ENCODE results near the gene KRTAP5-10. TPM values are rescaled to one million over a fixed set of nuclear protein-coding genes. Genes with fewer than 3 reads are reported as not detected.

Gene KRTAP5-10
- total RNA-seq, 1 experiment from 2014 or later: not detected

- H3K4me3 Mint-ChIP-seq: no peak overlapping the region
- H3K9me3 Mint-ChIP-seq: peaks cover 14% of the 10 kb centered on the region
- no peak overlapping the region for H3K27ac Mint-ChIP-seq
- DNase-seq (ENCODE audit: low spot score): no peak
- POLR2A ChIA-PET: interaction anchor here (0.9 kb wide), 1 partner anchor 17 kb away, joined by 4 read pairs; the partner anchor contains the start of gene KRTAP5-10
- peaks cover 9% of the 10 kb centered on the region for H3K36me3 Mint-ChIP-seq
- TF ChIP-seq ZNF396 (CRISPR knock-in tag; IDR thresholded peaks at IDR 0.05; ENCODE audit: borderline replicate concordance) (no peak), FOXP1 (CRISPR knock-in tag; IDR thresholded peaks at IDR 0.05; ENCODE audit: borderline replicate concordance) (no peak), FOXK1 (CRISPR knock-in tag; IDR thresholded peaks at IDR 0.05) (no peak), IRF2 (CRISPR knock-in tag; IDR thresholded peaks at IDR 0.05; ENCODE audit: borderline replicate concordance, low read depth) (no peak), TEAD1 (CRISPR knock-in tag; IDR thresholded peaks at IDR 0.05) (no peak), SMAD3 (CRISPR knock-in tag; IDR thresholded peaks at IDR 0.05; ENCODE audit: borderline replicate concordance) (no peak), NR2C2 (CRISPR knock-in tag; IDR thresholded peaks at IDR 0.05) (no peak), NFE2L1 (CRISPR knock-in tag; IDR thresholded peaks at IDR 0.05) (no peak), JAZF1 (CRISPR knock-in tag; IDR thresholded peaks at IDR 0.05) (no peak), ZNF263 (CRISPR knock-in tag; IDR thresholded peaks at IDR 0.05; ENCODE audit: low read depth) (no peak), USF1 (CRISPR knock-in tag; IDR thresholded peaks at IDR 0.05) (no peak), NFATC4 (CRISPR knock-in tag; IDR thresholded peaks at IDR 0.05) (no peak), ZNF425 (CRISPR knock-in tag; conservative IDR thresholded peaks at IDR 0.05) (no peak), EMX1 (CRISPR knock-in tag; IDR thresholded peaks at IDR 0.05) (no peak)
- TF ChIP-seq, protein P1, sequence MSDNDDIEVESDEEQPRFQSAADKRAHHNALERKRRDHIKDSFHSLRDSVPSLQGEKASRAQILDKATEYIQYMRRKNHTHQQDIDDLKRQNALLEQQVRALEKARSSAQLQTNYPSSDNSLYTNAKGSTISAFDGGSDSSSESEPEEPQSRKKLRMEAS (CRISPR knock-in tag; IDR thresholded peaks at IDR 0.05): no peak
- TF ChIP-seq, protein P2, sequence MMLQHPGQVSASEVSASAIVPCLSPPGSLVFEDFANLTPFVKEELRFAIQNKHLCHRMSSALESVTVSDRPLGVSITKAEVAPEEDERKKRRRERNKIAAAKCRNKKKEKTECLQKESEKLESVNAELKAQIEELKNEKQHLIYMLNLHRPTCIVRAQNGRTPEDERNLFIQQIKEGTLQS (CRISPR knock-in tag; conservative IDR thresholded peaks at IDR 0.05): no peak
- TF ChIP-seq, protein P3, sequence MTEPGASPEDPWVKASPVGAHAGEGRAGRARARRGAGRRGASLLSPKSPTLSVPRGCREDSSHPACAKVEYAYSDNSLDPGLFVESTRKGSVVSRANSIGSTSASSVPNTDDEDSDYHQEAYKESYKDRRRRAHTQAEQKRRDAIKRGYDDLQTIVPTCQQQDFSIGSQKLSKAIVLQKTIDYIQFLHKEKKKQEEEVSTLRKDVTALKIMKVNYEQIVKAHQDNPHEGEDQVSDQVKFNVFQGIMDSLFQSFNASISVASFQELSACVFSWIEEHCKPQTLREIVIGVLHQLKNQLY (CRISPR knock-in tag; IDR thresholded peaks at IDR 0.05): no peak
- TF ChIP-seq, protein P4, sequence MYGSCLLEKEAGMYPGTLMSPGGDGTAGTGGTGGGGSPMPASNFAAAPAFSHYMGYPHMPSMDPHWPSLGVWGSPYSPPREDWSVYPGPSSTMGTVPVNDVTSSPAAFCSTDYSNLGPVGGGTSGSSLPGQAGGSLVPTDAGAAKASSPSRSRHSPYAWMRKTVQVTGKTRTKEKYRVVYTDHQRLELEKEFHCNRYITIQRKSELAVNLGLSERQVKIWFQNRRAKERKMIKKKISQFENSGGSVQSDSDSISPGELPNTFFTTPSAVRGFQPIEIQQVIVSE (CRISPR knock-in tag; IDR thresholded peaks at IDR 0.05; ENCODE audit: borderline replicate concordance): no peak
- TF ChIP-seq, protein P5, sequence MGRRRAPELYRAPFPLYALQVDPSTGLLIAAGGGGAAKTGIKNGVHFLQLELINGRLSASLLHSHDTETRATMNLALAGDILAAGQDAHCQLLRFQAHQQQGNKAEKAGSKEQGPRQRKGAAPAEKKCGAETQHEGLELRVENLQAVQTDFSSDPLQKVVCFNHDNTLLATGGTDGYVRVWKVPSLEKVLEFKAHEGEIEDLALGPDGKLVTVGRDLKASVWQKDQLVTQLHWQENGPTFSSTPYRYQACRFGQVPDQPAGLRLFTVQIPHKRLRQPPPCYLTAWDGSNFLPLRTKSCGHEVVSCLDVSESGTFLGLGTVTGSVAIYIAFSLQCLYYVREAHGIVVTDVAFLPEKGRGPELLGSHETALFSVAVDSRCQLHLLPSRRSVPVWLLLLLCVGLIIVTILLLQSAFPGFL (CRISPR knock-in tag; IDR thresholded peaks at IDR 0.05; ENCODE audit: borderline replicate concordance): no peak
- H3K27me3 Mint-ChIP-seq (ENCODE audit: low read depth): peaks cover 20% of the 10 kb centered on the region
- peaks cover 23% of the 10 kb centered on the region for H3K4me1 Mint-ChIP-seq
- CTCF ChIA-PET: interaction anchor here (1.5 to 2.4 kb wide), 2 partner anchors 15 to 32 kb away, joined by 5 to 9 read pairs; no protein-coding TSS in a partner anchor
- no peak for ATAC-seq
Observed at GRCh38 chr11:71548716-71549151, 16.6 kb upstream of the KRTAP5-10 start.

DNA sequence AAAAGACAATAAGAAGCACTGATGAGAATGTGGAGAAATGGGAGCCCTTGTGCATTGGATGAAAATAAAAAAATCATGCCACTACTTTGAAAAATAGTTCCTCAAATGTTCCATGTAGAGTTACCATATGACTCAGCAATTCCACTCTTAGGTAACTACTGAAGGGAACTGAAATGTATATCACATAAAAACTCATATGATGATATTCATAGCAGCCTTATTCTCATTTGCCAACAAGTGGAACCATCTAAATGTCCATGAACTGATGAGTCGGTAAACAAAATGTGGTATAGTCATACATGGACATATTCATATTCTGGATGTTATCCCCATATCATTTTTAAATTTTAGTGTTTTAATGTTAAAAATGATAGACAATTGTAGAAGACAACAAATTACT lies 13.7 kb upstream of the KRTAP5-10 start:
- ChIA-PET CTCF (no interaction called here), POLR2A (no interaction called here)
- H3K36me3 Mint-ChIP-seq: peaks cover 4% of the 10 kb centered on the region
- H3K4me3 Mint-ChIP-seq: no peak overlapping the region
- no peak overlapping the region for H3K27ac Mint-ChIP-seq
- no peak for ATAC-seq
- H3K4me1 Mint-ChIP-seq: peaks cover 8% of the 10 kb centered on the region
- H3K9me3 Mint-ChIP-seq: peaks cover 8% of the 10 kb centered on the region
- H3K27me3 Mint-ChIP-seq (ENCODE audit: low read depth): peaks cover 16% of the 10 kb centered on the region
- DNase-seq (ENCODE audit: low spot score): no peak
- TF ChIP-seq, protein P6, sequence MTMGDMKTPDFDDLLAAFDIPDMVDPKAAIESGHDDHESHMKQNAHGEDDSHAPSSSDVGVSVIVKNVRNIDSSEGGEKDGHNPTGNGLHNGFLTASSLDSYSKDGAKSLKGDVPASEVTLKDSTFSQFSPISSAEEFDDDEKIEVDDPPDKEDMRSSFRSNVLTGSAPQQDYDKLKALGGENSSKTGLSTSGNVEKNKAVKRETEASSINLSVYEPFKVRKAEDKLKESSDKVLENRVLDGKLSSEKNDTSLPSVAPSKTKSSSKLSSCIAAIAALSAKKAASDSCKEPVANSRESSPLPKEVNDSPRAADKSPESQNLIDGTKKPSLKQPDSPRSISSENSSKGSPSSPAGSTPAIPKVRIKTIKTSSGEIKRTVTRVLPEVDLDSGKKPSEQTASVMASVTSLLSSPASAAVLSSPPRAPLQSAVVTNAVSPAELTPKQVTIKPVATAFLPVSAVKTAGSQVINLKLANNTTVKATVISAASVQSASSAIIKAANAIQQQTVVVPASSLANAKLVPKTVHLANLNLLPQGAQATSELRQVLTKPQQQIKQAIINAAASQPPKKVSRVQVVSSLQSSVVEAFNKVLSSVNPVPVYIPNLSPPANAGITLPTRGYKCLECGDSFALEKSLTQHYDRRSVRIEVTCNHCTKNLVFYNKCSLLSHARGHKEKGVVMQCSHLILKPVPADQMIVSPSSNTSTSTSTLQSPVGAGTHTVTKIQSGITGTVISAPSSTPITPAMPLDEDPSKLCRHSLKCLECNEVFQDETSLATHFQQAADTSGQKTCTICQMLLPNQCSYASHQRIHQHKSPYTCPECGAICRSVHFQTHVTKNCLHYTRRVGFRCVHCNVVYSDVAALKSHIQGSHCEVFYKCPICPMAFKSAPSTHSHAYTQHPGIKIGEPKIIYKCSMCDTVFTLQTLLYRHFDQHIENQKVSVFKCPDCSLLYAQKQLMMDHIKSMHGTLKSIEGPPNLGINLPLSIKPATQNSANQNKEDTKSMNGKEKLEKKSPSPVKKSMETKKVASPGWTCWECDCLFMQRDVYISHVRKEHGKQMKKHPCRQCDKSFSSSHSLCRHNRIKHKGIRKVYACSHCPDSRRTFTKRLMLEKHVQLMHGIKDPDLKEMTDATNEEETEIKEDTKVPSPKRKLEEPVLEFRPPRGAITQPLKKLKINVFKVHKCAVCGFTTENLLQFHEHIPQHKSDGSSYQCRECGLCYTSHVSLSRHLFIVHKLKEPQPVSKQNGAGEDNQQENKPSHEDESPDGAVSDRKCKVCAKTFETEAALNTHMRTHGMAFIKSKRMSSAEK (CRISPR knock-in tag; IDR thresholded peaks at IDR 0.05; ENCODE audit: borderline replicate concordance): no peak
- TF ChIP-seq, protein P4 (CRISPR knock-in tag; IDR thresholded peaks at IDR 0.05; ENCODE audit: borderline replicate concordance): no peak
- TF ChIP-seq, protein P7, sequence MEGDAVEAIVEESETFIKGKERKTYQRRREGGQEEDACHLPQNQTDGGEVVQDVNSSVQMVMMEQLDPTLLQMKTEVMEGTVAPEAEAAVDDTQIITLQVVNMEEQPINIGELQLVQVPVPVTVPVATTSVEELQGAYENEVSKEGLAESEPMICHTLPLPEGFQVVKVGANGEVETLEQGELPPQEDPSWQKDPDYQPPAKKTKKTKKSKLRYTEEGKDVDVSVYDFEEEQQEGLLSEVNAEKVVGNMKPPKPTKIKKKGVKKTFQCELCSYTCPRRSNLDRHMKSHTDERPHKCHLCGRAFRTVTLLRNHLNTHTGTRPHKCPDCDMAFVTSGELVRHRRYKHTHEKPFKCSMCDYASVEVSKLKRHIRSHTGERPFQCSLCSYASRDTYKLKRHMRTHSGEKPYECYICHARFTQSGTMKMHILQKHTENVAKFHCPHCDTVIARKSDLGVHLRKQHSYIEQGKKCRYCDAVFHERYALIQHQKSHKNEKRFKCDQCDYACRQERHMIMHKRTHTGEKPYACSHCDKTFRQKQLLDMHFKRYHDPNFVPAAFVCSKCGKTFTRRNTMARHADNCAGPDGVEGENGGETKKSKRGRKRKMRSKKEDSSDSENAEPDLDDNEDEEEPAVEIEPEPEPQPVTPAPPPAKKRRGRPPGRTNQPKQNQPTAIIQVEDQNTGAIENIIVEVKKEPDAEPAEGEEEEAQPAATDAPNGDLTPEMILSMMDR (IDR thresholded peaks at IDR 0.05): no peak

Data from WTC11 (cell line).